ENCODE measurements around the gene MPHOSPH9. TPM values are rescaled to one million over a fixed set of nuclear protein-coding genes. Genes with fewer than 3 reads are reported as not detected.
"Not testable (repeated sequence)": the region's sequence is repeated elsewhere in the genome, so short reads cannot be mapped to it uniquely, and the experiment has no call there.

The MPHOSPH9 gene
- total and polyA plus RNA-seq, 10 donors = 7.1 to 97.3 (median 40.0) TPM

GRCh38 chr12:123251403-123252076 lies 18.6 kb upstream of the MPHOSPH9 start:
- Histone ChIP-seq H3K27me3 (replicated peaks in 1 of 7) (no peaks in the 10 kb centered on the region), H3K4me3 (no peak overlapping the region), H3K4me1 (peaks cover 0 to 36% (median 15%) of the 10 kb centered on the region in 6 donors), H3K36me3 (peaks cover 0 to 78% (median 43%) of the 10 kb centered on the region in 6 donors), H3K27ac (no peak overlapping the region), H3K9me3 (peaks cover 0 to 4% (median 0%) of the 10 kb centered on the region in 8 donors)
- DNase-seq = no peak
- TF ChIP-seq POLR2AphosphoS5 (IDR thresholded peaks at IDR 0.05) = no peak
- TF ChIP-seq CTCF (IDR thresholded peaks at IDR 0.05 in 8 of 11, conservative IDR thresholded peaks at IDR 0.05 in 3 of 11) = no peak
- no peak for TF ChIP-seq POLR2A (IDR thresholded peaks at IDR 0.05)
- WGBS, 5 donors = 88 to 97% (median 95%) methylated on average over 8 of the region's 8 CpGs
- intact Hi-C loops (cut with DNase I; ENCODE audit: low total_unique reads) = no loop called here

GRCh38 chr12:123250471-123251383 lies 17.8 kb upstream of the MPHOSPH9 start:
- H3K27me3 ChIP-seq (replicated peaks in 1 of 7) = no peaks in the 10 kb centered on the region
- WGBS, 5 donors = 57 to 78% (median 72%) methylated on average over 12 to 13 of the region's 13 CpGs
- peaks cover 0 to 4% (median 0%) of the 10 kb centered on the region in 8 donors for H3K9me3 ChIP-seq
- H3K4me3 ChIP-seq = no peak overlapping the region
- peaks cover 0 to 44% (median 17%) of the 10 kb centered on the region in 6 donors for H3K4me1 ChIP-seq
- peak overlapping the region in 1 of 8 donors; percentile 5 for H3K27ac ChIP-seq
- H3K36me3 ChIP-seq = peaks cover 0 to 70% (median 35%) of the 10 kb centered on the region in 6 donors
- DNase-seq = peak; percentile 54
- TF ChIP-seq CTCF (IDR thresholded peaks at IDR 0.05 in 8 of 11, conservative IDR thresholded peaks at IDR 0.05 in 3 of 11) (no peak), POLR2A (IDR thresholded peaks at IDR 0.05) (no peak), POLR2AphosphoS5 (IDR thresholded peaks at IDR 0.05) (no peak)
- intact Hi-C loops (cut with DNase I; ENCODE audit: low total_unique reads) = no loop called here

- H3K9me3 ChIP-seq; H3K27me3 ChIP-seq (replicated peaks in 1 of 7); DNase-seq; intact Hi-C loops (cut with DNase I; ENCODE audit: low total_unique reads); H3K4me3 ChIP-seq; H3K27ac ChIP-seq: not testable (repeated sequence)
- Histone ChIP-seq H3K4me1 (peaks cover 0 to 51% (median 18%) of the 10 kb centered on the region in 6 donors), H3K36me3 (peaks cover 0 to 61% (median 19%) of the 10 kb centered on the region in 6 donors)
- WGBS, 5 donors = 96 to 99% (median 97%) methylated on average over 13 to 26 of the region's 26 CpGs
- peak in 1 of 3 donors; percentile 41 for TF ChIP-seq POLR2AphosphoS5 (IDR thresholded peaks at IDR 0.05)
Observed at GRCh38 chr12:123248996-123249741, 16.2 kb upstream of the MPHOSPH9 start.

GRCh38 chr12:123248129-123248528 lies 15.2 kb upstream of the MPHOSPH9 start:
- H3K9me3 ChIP-seq; intact Hi-C loops (cut with DNase I; ENCODE audit: low total_unique reads); H3K27ac ChIP-seq; H3K27me3 ChIP-seq (replicated peaks in 1 of 7); H3K4me3 ChIP-seq; DNase-seq: not testable (repeated sequence)
- 91 to 100% (median 97%) methylated on average over 2 of the region's 2 CpGs for WGBS, 5 donors
- Histone ChIP-seq H3K36me3 (peaks cover 0 to 56% (median 10%) of the 10 kb centered on the region in 6 donors), H3K4me1 (peaks cover 0 to 59% (median 18%) of the 10 kb centered on the region in 6 donors)

Measured in spleen (tissue), 11 donors.